SJSA1 (cell line): ENCODE data around the gene PTH2R. TPM values are rescaled to one million over a fixed set of nuclear protein-coding genes. Genes with fewer than 3 reads are reported as not detected.
"Not testable (repeated sequence)": the region's sequence is repeated elsewhere in the genome, so short reads cannot be mapped to it uniquely, and the experiment has no call there.

Source experiments
- DNase-seq, 2 experiments: peaks; one replicate each; pipeline ENCODE4 v3.0.0-alpha.2; 2015 to 2020; ENCODE audit warnings: low spot score in 2 of 2, low read depth in 1 of 2
- H3K27ac ChIP-seq: fragments of 250-450 bp; sonication (Bioruptor Pico); 2 replicates; pipeline ENCODE4 v1.5.1; 2020; ENCODE audit warnings: mild to moderate bottlenecking, moderate library complexity
- H3K27me3 ChIP-seq: fragments of 250-450 bp; sonication (Bioruptor Pico); replicated peaks from 2 replicates; pipeline ENCODE4 v1.5.1; 2020; ENCODE audit warnings: mild to moderate bottlenecking, moderate library complexity
- H3K36me3 ChIP-seq: fragments of 250-450 bp; sonication (Bioruptor Pico); 2 replicates; pipeline ENCODE4 v1.5.1; 2020; ENCODE audit warnings: mild to moderate bottlenecking
- H3K4me1 ChIP-seq: fragments of 250-450 bp; sonication (Bioruptor Pico); replicated peaks from 2 replicates; pipeline ENCODE4 v1.6.1; 2021; ENCODE audit warnings: mild to moderate bottlenecking
- H3K4me3 ChIP-seq: fragments of 250-450 bp; sonication (Bioruptor Pico); 2 replicates; pipeline ENCODE4 v1.5.1; 2020; ENCODE audit warnings: mild to moderate bottlenecking
- H3K9me3 ChIP-seq: fragments of 250-450 bp; sonication (Bioruptor Pico); replicated peaks from 2 replicates; pipeline ENCODE4 v1.5.1; 2020; ENCODE audit warnings: mild to moderate bottlenecking
- total RNA-seq: library from RNA; depleted of rRNA; stranded (reverse); fragments of >200 nt; shearing (Covaris generic); gene quantifications from 2 replicates; pipeline ENCODE4 v1.2.3, GENCODE V29; 2014

Gene PTH2R
- total RNA-seq, 1 experiment from 2014 or later: not detected

DNA sequence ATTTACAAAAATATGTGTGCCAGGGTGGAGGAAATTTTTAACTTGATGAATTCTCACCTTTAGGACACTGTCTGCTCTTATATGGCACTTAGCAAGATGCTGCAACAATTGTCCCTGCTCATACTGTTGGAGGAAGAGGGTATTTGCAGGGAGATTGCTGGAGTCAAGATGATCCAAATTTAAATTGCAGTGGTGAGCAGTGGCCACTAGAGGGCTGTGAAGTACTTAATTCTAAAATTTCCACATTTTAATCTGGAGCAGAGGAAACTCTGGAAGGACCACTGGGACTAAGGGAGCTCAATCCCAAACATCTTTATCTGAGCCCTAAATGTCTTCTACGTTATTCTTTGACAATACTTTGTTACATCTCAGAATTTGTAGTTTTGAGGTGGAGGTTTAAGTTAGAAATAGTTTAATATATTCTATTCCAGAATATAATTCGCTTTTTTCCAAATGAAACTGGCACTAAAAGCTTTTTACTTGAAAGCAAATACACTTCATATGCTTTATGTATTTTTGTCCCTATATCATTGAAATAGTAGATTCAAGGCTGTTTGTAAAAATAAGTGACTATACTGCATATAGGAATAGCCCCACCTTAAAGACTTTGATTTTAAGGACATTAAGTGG, 33.0 kb upstream of the PTH2R start:
- Histone ChIP-seq H3K27me3 (peaks cover 3% of the 10 kb centered on the region), H3K4me1 (no peaks in the 10 kb centered on the region), H3K27ac (no peak overlapping the region), H3K9me3 (no peaks in the 10 kb centered on the region), H3K4me3 (no peak overlapping the region), H3K36me3 (no peaks in the 10 kb centered on the region)
- peak in 1 of 2 experiments; percentile 26 for DNase-seq

DNA sequence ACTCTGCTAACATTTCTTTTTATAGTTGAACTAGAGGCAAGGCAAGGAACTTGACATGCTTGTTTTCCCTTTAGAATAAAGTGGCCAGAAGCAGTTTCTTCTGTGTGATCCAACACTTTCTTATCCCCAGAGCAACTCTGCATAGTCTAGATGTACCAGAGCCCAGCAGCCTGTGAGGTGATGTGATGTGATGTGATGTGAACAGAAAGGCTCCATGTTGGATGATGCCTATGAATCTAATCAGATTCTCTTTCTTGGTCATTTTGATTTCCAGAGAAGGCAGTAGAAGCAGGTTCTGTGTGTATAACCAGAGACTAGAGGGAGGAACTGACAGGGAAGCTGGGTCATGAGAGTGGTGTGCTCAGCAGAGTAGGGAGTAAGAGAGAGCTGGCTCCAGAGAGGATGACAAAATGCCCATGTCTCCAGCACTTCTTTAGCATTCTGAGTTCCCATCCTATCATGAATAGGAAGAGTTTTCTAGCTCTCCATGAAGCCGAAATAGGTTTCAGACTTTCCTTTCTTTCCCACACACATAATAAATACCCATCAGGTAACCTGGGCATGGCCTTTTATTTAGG, 31.0 kb upstream of the PTH2R start:
- no peaks in the 10 kb centered on the region for H3K36me3 ChIP-seq
- no peak overlapping the region for H3K27ac ChIP-seq
- H3K27me3 ChIP-seq: peaks cover 10% of the 10 kb centered on the region
- H3K4me3 ChIP-seq: no peak overlapping the region
- H3K9me3 ChIP-seq: no peaks in the 10 kb centered on the region
- DNase-seq: no peak
- no peaks in the 10 kb centered on the region for H3K4me1 ChIP-seq

DNA sequence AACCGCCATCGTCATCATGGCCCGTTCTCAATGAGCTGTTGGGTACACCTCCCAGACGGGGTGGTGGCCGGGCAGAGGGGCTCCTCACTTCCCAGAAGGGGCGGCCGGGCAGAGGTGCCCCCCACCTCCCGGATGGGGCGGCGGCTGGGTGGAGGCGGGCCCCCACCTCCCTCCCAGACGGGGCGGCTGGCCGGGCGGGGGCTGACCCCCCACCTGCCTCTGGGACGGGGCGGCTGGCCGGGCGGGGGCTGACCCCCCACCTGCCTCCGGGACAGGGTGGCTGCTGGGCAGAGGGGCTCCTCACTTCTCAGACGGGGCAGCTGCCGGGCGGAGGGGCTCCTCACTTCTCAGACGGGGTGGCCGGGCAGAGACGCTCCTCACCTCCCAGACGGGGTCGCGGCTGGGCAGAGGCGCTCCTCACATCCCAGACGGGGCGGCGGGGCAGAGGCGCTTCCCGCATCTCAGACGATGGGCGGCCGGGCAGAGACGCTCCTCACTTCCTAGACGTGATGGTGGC, 29.2 kb upstream of the PTH2R start:
- not testable (repeated sequence) for DNase-seq, H3K4me3 ChIP-seq, H3K27ac ChIP-seq, H3K27me3 ChIP-seq, H3K36me3 ChIP-seq, H3K9me3 ChIP-seq, H3K4me1 ChIP-seq

DNA sequence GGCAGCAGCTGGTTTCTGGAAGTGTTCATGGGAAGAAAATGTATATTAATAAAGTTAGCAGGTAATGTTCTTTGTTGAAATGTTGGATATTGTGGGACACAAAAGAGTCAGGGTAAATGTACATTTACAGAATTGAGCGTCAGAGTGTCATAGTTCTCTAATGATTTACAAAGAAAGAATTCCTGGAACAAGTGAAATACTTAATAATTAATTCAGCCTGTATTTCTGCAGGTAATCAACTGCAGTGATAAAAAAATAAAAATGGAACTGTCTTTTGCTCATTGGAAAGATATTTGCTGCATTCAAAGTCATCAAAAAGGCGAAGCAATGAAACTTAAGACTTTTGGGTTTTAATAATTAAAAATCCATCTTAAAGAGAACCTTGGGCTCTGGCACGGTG, 27.4 kb upstream of the PTH2R start:
- H3K27me3 ChIP-seq: peaks cover 17% of the 10 kb centered on the region
- no peak for DNase-seq
- H3K4me1 ChIP-seq: no peaks in the 10 kb centered on the region
- no peaks in the 10 kb centered on the region for H3K9me3 ChIP-seq
- no peak overlapping the region for H3K4me3 ChIP-seq
- no peaks in the 10 kb centered on the region for H3K36me3 ChIP-seq
- no peak overlapping the region for H3K27ac ChIP-seq

DNA sequence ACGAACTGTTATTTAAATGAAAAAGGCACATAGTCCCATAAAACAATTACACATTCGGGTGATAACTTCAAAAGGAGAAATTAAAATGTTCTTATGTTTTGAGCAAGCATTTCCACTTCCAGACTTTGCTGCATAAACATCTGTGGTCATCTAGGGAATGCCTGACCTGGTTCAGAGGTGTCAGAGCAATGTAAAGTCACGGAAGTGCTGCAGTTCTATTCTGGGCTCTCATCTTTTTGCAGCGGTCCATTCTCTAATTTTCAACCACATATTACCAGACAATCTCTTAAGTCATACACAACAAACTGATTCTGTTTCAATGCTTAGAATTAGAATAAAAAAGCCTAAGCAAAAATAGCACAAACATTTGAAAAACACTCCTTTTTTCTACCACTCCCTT, 22.0 kb upstream of the PTH2R start:
- H3K27me3 ChIP-seq: peaks cover 28% of the 10 kb centered on the region
- no peak overlapping the region for H3K27ac ChIP-seq
- no peaks in the 10 kb centered on the region for H3K4me1 ChIP-seq
- H3K9me3 ChIP-seq: no peaks in the 10 kb centered on the region
- no peak overlapping the region for H3K4me3 ChIP-seq
- H3K36me3 ChIP-seq: no peaks in the 10 kb centered on the region
- DNase-seq: no peak

DNA sequence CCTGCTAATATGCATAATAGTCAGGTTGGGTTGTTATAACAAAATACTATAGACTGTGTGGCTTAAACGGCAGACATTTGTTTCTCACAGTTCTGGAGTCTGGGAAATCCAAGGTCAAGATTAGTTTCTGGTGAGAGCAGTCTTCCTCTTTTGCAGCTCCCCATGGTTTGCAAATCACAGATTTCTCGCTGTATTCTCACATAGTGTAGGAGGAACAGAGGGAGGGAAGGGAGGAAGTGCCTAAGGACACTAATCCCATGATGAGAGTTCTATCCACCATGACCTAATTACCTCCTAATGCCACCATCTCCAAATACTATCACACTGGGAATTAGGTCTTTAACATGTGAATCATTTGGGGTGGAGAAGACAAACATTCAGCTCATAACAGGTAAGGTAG, 20.1 kb upstream of the PTH2R start:
- Histone ChIP-seq H3K9me3 (no peaks in the 10 kb centered on the region), H3K36me3 (no peaks in the 10 kb centered on the region), H3K27me3 (peaks cover 28% of the 10 kb centered on the region), H3K4me3 (no peak overlapping the region), H3K27ac (no peak overlapping the region), H3K4me1 (no peaks in the 10 kb centered on the region)
- no peak for DNase-seq

DNA sequence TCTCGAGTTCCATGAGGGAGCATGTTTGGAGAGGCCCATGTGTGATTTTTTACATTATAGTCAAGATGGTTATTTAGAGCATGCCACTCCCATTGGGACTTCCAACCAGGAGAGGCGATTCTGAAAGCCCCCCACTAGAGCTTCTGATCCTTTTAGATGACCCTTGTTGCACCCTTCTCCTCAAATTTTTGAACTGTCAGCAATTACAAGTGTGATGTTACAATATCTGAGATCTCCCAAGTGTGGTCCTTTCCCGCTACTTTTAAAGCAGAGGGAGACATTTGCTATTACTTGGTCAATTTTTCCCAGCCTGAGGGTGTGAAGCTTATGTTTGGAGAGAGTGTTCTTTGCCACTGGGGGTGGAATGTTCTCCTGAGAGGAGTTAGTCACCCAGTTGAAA, 16.7 kb upstream of the PTH2R start:
- Histone ChIP-seq H3K4me3 (no peak overlapping the region), H3K4me1 (no peaks in the 10 kb centered on the region), H3K36me3 (no peaks in the 10 kb centered on the region), H3K27ac (no peak overlapping the region), H3K27me3 (peaks cover 15% of the 10 kb centered on the region), H3K9me3 (no peaks in the 10 kb centered on the region)
- no peak for DNase-seq

DNA sequence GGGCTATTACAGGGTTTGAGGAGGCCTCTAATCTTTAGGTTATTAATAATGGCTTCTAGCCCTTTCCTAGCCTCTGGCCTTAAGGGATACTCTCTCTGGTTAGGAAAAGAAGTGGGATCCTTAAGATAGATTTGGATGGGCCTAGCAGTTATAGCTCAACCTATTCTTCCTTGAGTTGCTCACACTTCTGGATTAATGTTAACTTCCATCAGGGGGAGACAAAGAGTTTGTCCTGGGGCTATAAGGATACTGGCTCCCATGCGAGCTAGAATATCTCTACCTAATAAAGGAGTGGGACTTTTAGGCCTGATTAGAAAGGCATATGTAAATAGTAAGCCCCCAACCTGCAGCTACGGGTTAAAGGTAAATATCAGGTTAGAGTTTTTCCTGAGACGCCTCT, 14.3 kb upstream of the PTH2R start:
- no peaks in the 10 kb centered on the region for H3K36me3 ChIP-seq
- DNase-seq: no peak
- H3K27me3 ChIP-seq: no peaks in the 10 kb centered on the region
- no peak overlapping the region for H3K4me3 ChIP-seq
- H3K4me1 ChIP-seq: no peaks in the 10 kb centered on the region
- H3K27ac ChIP-seq: no peak overlapping the region
- no peaks in the 10 kb centered on the region for H3K9me3 ChIP-seq

DNA sequence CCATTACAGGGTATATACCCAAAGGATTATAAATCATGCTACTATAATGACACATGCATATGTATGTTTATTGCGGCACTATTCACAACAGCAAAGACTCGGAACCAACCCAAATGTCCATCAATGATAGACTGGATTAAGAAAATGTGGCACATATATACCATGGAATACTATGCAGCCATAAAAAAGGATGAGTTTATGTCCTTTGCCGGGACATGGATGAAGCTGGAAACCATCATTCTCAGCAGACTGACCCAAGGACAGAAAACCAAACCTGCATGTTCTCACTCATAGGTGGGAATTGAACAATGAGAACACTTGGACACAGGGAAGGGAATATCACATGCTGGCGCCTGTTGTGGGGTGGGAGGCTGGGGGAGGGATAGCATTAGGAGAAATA, 9.8 kb upstream of the PTH2R start:
- not testable (repeated sequence) for H3K4me3 ChIP-seq, DNase-seq, H3K27ac ChIP-seq, H3K4me1 ChIP-seq, H3K9me3 ChIP-seq, H3K36me3 ChIP-seq
- peaks cover 11% of the 10 kb centered on the region; the same call in 1 of the 2 replicates for H3K27me3 ChIP-seq

DNA sequence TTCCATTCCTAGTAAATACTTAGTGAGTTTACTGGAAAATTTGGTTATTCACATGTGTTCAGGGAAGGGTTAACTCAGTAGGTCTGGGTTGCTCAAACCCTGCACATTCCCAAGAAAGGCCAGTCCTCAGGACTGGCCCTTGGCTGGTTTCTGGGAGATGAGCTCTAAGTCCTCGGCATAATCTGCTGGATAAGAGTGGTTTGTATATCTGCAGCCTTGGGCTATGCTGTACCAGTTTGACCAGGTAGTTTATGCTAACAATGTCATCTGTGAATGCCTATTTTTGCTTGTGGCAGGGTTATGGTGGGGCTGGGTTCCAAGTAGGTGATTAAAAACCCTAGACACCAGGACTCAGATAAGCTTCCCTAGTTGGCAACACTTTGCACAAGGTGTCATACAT, 7.4 kb upstream of the PTH2R start:
- no peak for DNase-seq
- H3K9me3 ChIP-seq: no peaks in the 10 kb centered on the region
- H3K4me3 ChIP-seq: no peak overlapping the region
- H3K4me1 ChIP-seq: no peaks in the 10 kb centered on the region
- no peaks in the 10 kb centered on the region for H3K36me3 ChIP-seq
- peaks cover 18% of the 10 kb centered on the region for H3K27me3 ChIP-seq
- H3K27ac ChIP-seq: no peak overlapping the region

DNA sequence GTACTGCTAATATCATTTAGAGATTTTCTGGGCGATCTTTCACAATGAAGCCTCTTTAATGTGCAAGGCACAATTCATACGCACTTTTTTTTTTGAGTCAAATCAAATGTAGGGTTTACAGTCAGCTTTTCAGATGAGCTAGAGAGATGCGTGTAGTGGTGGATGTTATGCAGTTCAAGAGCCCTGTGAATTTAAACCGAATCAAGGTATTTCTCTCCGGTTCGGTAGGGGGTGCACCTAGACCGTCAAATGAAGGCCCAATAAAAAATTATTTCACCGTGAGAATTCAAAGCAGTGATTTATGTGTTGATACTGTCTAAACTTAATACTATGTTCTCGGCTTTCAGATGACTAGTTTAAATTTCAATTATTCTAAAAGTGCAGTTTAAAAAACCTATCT, 1.1 kb downstream of the PTH2R start:
- Histone ChIP-seq H3K9me3 (no peaks in the 10 kb centered on the region), H3K36me3 (no peaks in the 10 kb centered on the region), H3K4me1 (no peaks in the 10 kb centered on the region), H3K27ac (no peak overlapping the region), H3K4me3 (no peak overlapping the region), H3K27me3 (peaks cover 61% of the 10 kb centered on the region)
- no peak for DNase-seq

DNA sequence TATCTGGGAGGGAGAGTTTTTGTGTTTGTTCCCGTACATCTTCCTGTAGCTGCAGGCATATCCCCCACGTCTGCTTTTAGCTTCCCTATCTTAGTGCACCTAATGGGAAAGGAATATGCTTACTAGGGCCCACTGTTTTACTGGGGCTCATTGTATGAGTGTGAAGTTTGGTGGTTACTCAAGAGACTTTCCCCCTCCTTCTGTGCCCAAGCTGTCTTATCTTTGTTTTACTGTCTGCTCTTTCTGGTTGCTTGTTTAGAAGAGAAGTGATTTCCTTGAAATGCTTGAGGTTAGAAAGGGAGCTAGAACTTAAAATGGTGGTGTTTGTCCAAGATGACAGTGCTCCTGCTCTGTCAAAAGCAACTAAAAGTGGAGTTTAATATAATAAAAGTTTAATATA, 7.3 kb downstream of the PTH2R start:
- Histone ChIP-seq H3K4me1 (no peaks in the 10 kb centered on the region), H3K9me3 (no peaks in the 10 kb centered on the region), H3K36me3 (no peaks in the 10 kb centered on the region), H3K27me3 (peaks cover 15% of the 10 kb centered on the region), H3K27ac (no peak overlapping the region), H3K4me3 (no peak overlapping the region)
- DNase-seq: no peak

DNA sequence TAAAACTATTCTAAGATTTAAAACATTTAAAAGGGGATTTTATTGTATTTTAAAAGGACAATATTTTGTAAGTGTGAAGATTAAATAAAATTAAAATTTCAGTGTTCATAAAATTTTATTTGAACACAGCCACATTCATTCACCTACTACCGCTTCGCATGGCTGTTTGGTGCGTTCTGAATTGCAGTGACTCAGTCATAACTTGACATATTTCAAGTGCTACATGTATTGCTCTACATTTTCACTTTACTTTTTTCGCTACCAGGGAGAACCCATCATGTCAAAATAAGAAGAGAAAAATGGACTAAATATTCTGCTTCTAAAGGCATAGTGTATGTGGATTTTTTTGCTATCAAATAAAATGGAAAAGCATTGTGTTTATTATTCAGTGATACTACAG, 8.7 kb downstream of the PTH2R start:
- Histone ChIP-seq H3K9me3 (no peaks in the 10 kb centered on the region), H3K4me1 (no peaks in the 10 kb centered on the region)

DNA sequence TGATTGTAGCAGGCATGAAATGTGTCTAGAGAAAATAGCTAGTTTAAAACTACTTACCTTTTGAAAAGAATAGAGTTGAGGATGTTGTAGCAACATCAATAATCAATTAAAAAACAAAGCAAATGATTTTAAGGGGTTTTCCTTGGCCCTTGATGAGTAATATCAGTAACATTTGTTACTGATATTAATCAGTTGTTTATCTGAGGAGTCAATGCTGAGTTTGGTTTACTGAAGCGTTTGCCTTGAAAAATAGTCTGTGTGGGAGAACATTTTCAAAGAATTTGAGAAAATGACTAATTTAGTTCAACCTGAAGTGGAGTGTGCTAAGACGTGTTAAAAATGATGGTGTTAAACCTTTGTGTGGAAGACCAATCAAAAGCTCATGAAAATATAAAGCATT, 9.3 kb downstream of the PTH2R start:
- Histone ChIP-seq H3K27me3 (no peaks in the 10 kb centered on the region; the same call in 1 of the 2 replicates), H3K27ac (no peak overlapping the region), H3K9me3 (no peaks in the 10 kb centered on the region), H3K36me3 (no peaks in the 10 kb centered on the region), H3K4me3 (no peak overlapping the region), H3K4me1 (no peaks in the 10 kb centered on the region)
- DNase-seq: no peak

More for the DNA sequence above, 8.7 kb downstream of the PTH2R start:
- Histone ChIP-seq H3K36me3 (no peaks in the 10 kb centered on the region), H3K27me3 (peaks cover 1% of the 10 kb centered on the region), H3K27ac (no peak overlapping the region), H3K4me3 (no peak overlapping the region)
- DNase-seq: no peak
